ENCODE data around the gene TAF6. TPM values are rescaled to one million over a fixed set of nuclear protein-coding genes. Genes with fewer than 3 reads are reported as not detected.

The TAF6 gene
- total and polyA plus RNA-seq, 9 of the 15 experiments (the other 6 are each of a cell fraction or from before 2014, with no cell fraction given), result 0.78 to 78.7 (median 21.3) TPM

DNA sequence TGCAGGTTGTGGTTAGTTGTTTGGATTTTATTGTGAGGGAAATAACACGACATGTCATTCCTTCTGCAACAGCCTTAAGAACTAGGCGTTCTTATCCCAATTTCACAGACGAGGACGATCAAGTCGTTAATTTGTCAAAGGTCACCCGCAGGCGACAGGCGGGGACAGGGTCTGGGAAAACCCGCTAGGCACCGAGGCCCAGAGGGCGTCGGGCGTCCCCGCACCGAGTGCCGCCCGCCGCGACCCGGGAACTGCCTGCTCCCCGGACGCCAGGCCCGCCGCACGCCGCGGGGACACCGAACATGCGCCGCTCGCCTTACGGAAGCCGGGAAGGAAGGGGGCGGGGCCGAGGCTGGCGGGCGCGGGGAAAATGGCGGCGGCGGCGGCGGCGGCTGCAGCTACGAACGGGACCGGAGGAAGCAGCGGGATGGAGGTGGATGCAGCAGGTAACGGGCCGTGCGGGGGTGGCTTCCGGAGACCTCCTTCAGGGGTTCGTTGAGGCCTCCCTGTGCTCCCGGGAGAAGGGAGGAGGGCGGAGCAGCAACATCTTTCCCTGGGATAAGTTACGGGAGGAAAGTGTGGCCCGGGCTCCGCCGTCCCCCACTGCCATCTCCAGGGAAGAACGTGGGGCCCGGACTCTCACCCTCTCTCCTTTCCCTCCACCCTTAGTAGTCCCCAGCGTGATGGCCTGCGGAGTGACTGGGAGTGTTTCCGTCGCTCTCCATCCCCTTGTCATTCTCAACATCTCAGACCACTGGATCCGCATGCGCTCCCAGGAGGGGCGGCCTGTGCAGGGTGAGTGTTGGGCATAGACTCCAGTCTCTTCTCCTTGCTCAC lies 30.3 kb downstream of the TAF6 start, which contains the start of gene COPS6 (continued):
- TF ChIP-seq, protein P1, sequence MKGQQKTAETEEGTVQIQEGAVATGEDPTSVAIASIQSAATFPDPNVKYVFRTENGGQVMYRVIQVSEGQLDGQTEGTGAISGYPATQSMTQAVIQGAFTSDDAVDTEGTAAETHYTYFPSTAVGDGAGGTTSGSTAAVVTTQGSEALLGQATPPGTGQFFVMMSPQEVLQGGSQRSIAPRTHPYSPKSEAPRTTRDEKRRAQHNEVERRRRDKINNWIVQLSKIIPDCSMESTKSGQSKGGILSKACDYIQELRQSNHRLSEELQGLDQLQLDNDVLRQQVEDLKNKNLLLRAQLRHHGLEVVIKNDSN (CRISPR knock-in tag; IDR thresholded peaks at IDR 0.05), result no peak; the same call in 1 of the 2 replicates
- TF ChIP-seq CBX8 (IDR thresholded peaks at IDR 0.05; ENCODE audit: borderline replicate concordance, extremely low read depth, low read depth, low read length, poor library complexity, severe bottlenecking) (no peak), NFE2L1 (tag; IDR thresholded peaks at IDR 0.05; ENCODE audit: borderline replicate concordance, low read depth) (no peak), TBP (optimal IDR thresholded peaks at IDR 0.05; ENCODE audit: low read depth, low read length) (no peak), RBM25 (IDR thresholded peaks at IDR 0.05; ENCODE audit: low read depth, low read length, severe bottlenecking) (no peak), ZC3H11A (IDR thresholded peaks at IDR 0.05; ENCODE audit: low read depth, low read length) (peak; percentile 32; the same call in 1 of the 2 replicates), ZC3H4 (CRISPR knock-in tag; IDR thresholded peaks at IDR 0.05; ENCODE audit: borderline replicate concordance) (no peak), ZNF212 (CRISPR knock-in tag; IDR thresholded peaks at IDR 0.05) (0 out of 2 replicates have a peak, but pooled peaks have one; percentile 5), CXXC5 (CRISPR knock-in tag; IDR thresholded peaks at IDR 0.05) (peak; percentile 97), FOXK2 (conservative IDR thresholded peaks at IDR 0.05 in 1 of 2, IDR thresholded peaks at IDR 0.05 in 1 of 2; ENCODE audit: low read depth in 2 of 2) (no peak; a peak in 1 of 4 replicates), BACH1 (tag; IDR thresholded peaks at IDR 0.05) (no peak), ZNF217 (CRISPR knock-in tag; IDR thresholded peaks at IDR 0.05) (no peak), ILK (tag; IDR thresholded peaks at IDR 0.05; ENCODE audit: borderline replicate concordance, low read depth) (no peak), KLF16 (IDR thresholded peaks at IDR 0.05) (peak; percentile 50), IRF9 (tag; IDR thresholded peaks at IDR 0.05) (no peak), ZNF584 (CRISPR knock-in tag; IDR thresholded peaks at IDR 0.05; ENCODE audit: low read depth) (peak; percentile 76; the same call in 1 of the 2 replicates), RAD21 (CRISPR knock-in tag; conservative IDR thresholded peaks at IDR 0.05 in 1 of 2, IDR thresholded peaks at IDR 0.05 in 1 of 2) (no peak)
- TF ChIP-seq, protein P2, sequence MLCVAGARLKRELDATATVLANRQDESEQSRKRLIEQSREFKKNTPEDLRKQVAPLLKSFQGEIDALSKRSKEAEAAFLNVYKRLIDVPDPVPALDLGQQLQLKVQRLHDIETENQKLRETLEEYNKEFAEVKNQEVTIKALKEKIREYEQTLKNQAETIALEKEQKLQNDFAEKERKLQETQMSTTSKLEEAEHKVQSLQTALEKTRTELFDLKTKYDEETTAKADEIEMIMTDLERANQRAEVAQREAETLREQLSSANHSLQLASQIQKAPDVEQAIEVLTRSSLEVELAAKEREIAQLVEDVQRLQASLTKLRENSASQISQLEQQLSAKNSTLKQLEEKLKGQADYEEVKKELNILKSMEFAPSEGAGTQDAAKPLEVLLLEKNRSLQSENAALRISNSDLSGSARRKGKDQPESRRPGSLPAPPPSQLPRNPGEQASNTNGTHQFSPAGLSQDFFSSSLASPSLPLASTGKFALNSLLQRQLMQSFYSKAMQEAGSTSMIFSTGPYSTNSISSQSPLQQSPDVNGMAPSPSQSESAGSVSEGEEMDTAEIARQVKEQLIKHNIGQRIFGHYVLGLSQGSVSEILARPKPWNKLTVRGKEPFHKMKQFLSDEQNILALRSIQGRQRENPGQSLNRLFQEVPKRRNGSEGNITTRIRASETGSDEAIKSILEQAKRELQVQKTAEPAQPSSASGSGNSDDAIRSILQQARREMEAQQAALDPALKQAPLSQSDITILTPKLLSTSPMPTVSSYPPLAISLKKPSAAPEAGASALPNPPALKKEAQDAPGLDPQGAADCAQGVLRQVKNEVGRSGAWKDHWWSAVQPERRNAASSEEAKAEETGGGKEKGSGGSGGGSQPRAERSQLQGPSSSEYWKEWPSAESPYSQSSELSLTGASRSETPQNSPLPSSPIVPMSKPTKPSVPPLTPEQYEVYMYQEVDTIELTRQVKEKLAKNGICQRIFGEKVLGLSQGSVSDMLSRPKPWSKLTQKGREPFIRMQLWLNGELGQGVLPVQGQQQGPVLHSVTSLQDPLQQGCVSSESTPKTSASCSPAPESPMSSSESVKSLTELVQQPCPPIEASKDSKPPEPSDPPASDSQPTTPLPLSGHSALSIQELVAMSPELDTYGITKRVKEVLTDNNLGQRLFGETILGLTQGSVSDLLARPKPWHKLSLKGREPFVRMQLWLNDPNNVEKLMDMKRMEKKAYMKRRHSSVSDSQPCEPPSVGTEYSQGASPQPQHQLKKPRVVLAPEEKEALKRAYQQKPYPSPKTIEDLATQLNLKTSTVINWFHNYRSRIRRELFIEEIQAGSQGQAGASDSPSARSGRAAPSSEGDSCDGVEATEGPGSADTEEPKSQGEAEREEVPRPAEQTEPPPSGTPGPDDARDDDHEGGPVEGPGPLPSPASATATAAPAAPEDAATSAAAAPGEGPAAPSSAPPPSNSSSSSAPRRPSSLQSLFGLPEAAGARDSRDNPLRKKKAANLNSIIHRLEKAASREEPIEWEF (CRISPR knock-in tag; IDR thresholded peaks at IDR 0.05), result 0 out of 2 replicates have a peak, but pooled peaks have one; percentile 33

Measured in K562 (cell line).